ENCODE data around the gene SEC22C.
"Not testable (repeated sequence)": the region's sequence is repeated elsewhere in the genome, so short reads cannot be mapped to it uniquely, and the experiment has no call there.

The SEC22C gene, protein sequence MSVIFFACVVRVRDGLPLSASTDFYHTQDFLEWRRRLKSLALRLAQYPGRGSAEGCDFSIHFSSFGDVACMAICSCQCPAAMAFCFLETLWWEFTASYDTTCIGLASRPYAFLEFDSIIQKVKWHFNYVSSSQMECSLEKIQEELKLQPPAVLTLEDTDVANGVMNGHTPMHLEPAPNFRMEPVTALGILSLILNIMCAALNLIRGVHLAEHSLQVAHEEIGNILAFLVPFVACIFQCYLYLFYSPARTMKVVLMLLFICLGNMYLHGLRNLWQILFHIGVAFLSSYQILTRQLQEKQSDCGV

DNA sequence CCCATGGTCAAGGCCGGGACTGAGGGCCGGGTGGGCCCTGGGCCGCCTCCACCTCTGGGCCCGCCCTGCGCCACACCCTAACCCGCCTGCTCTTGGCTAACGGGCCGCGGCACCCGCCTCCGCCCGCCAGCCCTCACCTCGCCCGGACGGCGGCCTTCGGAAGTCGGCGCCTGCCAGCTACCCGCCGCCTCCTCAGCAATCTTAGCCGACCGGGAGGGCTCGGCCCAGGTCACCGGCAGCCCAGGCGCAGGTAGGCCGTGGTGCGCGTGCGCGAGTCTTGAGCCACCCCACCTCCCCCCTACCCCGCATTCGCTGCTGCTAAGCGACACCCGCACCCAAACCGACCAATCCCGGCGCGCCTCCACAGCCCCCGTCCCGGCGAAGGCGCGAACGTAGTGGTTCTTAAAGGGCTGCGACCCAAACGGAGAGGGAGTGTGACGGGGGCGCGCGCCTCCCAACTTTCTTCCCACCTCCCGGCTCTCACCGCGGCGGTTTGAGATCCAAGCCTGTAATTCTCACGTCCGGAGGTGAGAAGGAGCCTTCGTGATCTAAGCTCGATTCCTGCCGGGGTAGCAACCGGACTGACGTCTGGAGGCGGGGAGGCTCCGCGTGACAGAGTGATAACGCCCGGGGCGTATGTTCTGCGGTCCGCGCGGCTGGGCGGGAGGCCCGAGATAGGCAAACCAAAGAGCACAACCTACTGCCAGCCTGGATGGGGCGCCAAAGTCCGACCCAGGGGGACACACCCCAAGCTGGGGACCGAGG is at the start of gene SEC22C:
TSS of gene SEC22C (minus strand) at position 259 of the 765 bp plus-strand sequence. CDS start 12,921 bp downstream, outside the sequence.
- peak; percentile 89 for DNase-seq

DNA sequence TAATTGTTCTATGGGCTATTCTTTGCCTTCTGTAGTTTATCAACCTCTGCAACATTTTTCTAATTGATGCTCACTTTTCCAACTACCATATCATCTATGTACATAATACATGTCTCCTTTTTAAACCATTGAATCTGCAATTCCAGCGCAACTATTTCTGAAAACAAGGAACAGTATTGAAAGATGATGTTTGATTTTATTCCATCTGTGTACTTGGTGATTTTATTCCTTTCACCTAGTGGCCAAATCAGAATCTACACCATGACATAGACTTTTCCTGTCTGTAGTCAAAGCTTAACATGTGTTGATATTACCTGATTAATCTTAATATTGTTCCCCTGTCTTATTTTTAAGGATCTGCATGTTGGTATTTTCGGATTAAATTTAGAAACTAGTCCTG is 31.7 kb upstream of the SEC22C start:
- DNase-seq, result no peak

DNA sequence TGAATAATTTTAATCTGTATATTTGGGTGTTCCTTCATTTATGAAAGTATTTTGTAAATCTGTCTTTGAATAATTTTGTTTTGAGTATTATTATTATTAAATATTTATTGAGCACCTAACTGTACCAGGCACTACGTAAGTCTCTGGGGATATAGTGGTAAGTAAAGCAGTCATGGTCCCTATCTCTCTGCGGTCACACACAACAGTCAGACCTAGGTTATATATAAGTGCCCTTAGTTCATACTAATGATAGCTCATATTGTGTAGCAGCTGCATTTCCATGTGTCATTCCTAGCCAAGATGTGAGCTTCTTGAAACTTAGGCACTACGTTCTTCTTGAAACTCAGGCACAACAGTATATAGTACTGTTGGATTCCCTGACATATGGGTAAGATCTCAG is 31.2 kb upstream of the SEC22C start:
- no peak for DNase-seq

DNA sequence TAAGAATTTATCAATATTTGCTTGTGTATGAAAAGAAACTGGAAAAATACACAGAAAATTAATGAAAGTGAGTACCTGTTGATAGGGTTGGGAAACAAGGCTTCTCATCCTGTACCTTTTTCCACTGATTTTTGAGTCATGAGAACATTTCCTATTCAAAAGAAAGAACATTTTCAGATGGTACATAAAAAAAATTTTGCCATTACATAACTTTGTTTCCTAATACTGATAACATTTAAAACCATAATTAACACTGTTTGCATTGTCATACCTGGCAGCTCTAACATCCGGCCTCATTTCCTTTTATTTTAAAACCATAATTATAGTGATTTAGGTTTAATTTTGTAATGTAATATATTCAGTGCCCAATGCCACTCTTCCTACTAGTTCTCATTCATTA is 30.4 kb upstream of the SEC22C start:
- no peak for DNase-seq

DNA sequence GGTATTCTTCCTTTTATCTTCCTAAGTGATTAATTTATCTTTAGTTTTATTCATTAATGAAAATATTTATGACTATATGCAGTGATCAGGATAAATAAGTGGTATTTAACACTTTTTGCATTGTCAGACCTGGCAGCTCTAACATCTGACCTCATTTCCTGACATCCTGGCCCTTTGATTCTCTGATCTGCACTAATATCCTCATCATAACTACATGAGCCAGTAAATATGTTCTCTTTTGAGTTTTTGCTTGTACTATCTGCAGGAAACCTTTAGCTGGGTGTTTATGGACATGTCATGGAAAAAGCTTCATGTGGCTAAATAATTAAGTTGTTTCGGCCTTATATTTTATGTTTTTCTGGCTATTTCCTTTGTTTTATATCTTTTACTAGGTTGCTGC is 29.2 kb upstream of the SEC22C start:
- no peak for DNase-seq

DNA sequence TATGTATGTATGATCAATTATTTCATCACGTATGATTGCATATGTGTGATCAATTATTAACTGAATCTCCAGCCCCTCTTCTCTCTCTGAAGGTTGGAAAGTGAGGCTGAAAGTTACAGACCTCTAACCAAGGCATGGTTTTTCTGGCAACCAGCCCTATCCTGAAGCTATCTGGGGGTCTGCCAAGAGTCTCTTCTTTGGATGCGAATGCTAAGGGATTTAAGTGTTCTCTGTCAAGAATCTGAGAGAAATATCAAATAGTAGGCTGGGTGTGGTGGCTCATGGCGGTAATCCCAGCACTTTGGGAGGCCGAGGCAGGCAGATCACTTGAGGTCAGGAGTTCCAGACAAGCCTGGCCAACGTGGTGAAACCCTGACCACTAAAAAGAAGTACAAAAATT is 26.8 kb upstream of the SEC22C start:
- no peak for DNase-seq

DNA sequence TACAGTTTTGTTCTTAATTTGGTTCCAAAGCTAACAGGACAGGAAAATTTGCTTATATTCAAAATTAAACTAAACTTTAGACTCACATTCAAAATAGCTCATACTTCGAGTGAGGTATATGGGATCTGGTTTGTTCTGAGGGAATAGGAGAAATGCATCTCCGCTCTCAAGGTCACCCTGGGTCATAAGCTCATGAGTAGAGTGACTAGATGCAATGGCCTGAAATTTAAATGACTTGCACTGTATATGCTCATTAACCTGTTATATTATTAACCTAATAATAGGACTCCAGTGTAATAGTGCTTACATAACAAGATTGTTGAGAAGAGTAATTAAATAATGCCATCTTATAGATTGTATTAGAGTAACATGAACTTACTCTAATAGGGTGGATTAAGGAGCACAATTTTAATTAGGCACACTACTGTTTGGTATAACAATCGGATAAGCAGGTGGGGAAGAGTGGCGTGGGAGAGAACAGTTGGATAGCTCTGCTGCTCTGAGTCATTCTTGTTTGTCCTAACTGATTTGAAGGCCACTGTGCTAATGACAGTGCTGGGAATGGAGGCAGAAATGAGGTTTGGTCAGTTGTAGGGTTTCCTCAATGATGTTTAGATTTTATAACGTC is 23.9 kb upstream of the SEC22C start:
- no peak for DNase-seq

DNA sequence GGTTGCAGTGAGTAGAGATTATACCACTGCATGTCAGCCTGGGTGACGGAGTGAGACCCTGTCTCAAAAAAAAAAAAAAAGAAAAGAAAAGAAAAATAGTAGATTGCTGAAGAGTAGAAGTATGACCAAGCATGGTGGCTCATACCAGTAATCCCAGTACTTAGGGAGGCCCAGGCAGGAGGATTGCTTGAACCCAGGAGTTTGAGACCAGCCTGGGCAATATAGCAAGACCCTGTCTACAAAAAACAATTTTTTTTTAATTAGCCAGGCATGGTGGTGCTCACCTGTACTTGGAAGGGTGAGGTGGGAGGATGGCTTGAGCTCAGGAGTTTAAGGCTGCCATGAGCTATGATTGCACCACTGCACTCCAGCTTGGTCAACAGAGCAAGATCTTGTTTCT is 21.2 kb upstream of the SEC22C start:
- no peak for DNase-seq

DNA sequence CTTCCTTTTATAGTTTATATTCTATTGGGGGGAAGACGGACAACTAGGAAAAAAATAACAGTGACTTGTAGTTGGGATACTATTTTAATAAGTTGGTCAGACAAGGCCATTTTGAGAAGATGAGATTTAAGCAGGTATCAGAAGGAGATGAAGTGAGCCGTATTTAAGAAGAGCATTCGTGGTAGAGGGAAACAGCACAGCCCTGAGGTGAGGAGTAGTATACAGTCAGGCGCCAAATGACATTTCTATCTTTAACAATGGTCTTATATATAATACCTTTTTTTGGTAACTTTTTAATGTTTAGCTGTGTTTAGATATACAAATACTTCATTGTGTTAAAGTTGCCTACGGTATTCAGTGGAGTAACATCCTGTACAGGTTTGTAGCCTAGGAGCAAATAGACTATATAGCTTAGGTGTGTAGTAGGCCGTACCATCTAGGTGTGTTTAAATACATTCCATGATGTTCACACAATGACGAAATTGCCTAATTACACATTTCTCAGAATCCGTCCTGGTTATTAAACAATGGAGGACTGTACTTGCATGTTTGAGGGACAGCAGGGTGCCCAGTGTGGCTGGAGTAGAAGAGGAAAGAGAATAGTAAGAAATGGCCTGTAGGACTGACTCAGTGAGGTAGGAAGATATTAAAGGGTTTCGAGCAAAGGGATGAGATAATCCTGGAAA is 20.3 kb upstream of the SEC22C start:
- no peak for DNase-seq

DNA sequence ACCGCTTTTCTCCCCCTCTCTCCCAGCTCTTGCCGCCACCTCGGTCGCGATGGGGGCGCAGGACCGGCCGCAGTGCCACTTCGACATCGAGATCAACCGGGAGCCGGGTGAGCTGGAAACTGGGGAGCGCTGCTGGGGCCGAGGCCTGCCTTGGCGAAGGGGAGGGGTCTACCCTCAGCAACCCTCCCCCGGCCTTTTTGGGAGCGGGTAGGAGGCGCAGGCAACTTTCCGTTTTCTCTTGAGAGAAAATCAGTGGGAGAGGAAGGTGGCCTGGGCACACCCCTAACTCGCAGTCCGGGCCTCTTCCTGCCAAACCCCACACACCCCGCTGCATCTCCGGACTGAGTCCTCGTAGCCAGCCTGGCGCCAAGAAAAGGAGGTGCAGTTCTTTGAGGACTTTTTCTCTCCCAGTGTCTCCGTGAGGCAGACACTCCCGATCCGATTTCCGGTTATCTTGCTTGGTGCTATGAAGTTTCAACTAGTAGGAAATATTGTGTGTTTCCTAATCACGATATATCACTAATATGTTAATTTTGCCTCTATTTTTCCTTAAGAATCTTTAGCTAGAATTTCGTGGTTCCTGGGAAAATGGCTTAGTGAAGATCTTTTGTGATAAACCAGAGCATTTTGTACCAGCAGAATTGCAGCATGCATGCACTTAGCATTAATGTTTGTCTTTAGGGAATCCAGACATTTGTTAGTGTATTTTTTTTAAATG is 19.4 kb upstream of the SEC22C start:
- no peak for DNase-seq

DNA sequence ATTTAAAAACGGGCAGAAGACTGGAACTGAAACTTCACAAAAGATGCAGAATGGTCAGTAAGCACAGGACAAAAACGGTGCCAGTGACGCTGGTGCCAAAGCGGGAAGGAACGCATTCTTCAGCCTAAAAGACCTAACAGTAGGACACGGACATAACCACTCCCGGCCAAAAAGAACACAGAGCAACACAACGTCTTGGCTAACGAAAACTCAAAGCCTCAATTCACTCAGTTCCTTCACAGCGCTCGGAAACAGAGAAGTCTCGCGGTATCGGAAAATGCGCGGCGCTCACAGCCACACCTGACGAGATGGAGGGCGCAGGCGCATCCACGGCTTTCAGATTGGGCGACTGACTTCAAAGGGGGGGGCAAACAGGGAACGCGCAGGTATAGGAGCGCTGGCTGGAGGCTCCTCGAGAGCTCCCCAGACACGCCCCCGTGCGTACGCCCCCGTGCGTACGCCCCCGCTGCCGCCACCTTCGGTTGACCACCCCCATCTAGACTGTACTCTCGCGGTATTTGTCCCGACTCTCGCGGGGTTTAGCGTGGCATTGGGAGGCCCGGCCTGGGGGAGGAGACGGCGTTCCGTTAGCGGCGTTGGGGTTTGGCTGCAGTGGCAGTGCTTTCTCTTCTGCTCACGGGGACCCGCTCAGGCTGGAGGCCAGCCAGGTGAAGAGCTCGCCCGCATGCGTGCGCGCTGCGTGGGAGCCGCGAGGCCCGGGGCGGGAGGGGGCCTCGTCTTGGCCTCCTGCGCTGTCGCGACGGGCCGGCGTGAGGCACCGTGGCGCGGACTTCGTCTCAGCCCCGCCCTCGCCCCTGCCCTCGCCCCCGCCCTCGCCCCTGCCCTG is 18.6 kb upstream of the SEC22C start, which contains the start of gene NKTR:
TSS of gene NKTR (plus strand) at position 576 of the 847 bp plus-strand sequence. CDS start 321 bp downstream, outside the sequence.
- peak; percentile 95 for DNase-seq

DNA sequence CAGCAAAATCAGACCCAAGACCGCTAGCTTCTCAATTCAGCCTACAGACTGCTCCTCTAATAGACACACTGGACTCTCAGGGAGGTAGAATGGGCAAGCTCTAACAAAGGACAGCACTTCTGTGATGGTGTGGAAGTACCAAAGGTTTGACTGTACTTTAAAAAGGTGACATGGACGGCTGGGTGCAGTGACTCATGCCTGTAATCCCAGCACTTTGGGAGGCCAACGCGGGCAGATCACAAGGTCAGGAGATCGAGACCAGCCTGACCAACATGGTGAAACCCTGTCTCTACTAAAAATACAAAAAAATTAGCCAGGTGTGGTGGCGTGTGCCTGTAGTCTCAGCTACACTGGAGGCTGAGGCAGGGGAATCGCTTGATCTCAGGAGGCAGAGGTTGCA is 15.3 kb upstream of the SEC22C start:
- not testable (repeated sequence) for DNase-seq

DNA sequence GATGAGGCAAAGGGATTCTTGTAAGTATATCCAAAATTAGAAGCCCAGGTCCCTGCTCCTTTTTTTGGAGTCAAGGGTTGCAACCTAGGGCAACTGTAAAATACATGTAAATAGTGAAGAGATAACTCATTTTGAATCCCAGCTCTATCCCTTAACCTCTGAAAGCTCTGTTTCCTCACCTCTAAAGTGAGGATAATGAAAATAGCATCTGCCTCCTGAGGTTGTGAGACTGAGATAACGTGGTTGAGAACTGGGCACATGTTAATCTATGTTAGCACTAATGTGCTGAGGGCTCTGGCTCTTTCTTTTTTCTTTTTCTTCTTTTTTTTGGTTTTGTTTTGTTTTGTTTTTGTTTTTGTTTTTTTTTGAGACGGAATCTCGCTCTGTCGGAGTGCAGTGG is 13.9 kb upstream of the SEC22C start:
- no peak for DNase-seq

DNA sequence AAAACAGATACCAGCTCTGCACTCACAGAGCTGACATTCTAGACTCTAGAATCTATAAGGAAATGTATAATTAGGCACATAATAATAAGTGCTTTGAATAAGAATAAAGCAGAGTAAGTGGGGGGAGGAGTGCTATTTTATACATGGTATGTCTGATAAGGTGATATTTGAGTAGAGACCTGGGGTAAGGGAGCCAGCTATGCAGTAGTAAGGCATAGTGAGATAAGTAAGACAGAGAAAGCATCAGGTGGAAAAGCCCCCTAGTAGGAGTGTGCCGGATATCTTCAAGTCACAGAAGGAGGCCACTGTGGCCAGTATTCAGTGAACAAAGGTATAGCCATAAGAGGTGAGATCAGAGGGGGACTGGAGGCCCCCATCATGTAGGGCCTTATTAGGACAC is 11.9 kb upstream of the SEC22C start:
- DNase-seq, result no peak

DNA sequence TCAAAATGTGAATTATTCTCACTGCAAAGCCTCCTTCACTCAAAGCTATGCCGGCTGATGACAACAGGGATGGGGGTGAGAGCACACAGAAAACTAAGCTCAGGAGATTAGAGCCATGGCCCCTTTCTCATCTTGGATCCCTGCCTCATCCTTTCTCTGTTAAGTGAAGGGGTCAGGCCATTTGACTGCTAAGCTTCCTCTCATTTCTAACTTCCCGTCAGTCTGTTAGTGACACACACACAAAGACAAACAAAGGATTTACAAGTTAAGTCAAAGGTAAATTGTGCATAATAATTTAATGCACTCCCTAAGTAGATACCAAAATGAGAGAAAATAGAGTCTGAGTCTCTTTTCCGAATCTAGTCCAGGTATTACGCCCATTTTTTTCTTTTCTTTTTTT is 10.0 kb upstream of the SEC22C start:
- DNase-seq, result no peak

DNA sequence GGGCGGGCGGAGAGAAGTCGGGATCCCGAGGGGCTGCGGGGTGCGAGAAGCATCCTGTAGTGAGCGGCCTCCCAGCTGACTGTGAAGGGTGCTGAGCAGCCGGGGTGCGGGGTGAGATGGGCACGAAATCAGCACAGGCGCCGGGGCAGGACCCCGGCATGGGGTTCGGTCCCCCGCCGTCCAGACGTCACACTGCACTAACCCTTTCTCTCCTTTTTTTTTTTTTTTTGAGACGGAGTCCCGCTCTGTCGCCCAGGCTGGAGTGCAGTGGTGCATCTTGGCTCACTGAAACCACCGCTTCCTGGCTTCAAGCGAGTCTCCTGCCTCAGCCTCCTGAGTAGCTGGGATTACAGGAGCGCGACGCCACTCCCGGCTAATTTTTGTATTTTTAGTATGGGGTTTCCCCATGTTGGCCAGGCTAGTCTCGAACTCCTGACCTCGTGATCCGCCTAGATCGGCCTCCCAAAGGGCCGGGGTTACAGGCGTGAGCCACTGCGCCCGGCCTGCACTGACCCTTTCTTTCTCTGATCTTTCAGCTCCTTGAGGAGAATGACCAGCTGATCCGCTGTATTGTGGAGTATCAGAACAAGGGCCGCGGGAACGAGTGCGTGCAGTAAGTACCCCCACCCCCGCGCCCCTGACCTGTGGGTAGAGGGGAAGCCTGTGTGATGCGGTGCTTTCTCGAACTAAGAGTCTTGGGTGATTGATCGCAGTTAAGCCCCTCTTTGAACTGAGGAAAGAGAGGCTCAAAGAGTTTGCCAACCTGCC is 9.4 kb upstream of the SEC22C start:
- no peak for DNase-seq

DNA sequence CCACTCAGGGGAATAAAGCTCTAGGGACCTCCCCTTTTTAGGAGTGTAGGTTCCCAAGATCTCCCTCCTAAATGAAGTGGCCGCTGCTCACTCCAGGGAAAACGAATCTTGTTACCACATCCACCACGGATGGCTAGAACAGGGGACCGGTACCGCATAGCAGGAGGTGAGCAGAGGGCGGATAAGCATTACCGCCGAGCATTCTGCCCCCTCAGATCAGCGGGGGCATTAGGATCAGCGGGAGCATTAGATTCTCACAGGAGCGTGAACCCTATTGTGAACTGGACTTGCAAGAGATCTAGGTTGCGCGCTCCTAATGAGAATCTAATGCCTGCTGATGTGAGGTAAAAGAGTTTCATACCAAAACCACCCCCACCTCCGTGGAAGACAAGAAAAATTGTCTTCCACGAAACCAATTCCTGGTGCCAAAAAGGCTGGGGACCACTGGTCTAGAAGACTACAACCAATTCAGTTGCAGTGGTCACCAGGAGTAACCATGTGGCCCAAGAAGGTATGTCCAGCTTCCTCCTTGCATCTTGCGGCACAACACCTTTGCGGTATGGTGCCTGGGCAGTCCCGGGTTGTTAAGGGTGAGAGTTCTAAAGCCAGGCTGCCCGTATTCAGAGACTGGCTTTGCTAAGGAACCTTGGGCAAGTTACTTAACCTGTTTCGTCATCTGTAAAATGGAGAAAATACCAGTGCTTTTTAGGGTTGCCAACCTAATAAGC is 7.8 kb upstream of the SEC22C start:
- no peak for DNase-seq

DNA sequence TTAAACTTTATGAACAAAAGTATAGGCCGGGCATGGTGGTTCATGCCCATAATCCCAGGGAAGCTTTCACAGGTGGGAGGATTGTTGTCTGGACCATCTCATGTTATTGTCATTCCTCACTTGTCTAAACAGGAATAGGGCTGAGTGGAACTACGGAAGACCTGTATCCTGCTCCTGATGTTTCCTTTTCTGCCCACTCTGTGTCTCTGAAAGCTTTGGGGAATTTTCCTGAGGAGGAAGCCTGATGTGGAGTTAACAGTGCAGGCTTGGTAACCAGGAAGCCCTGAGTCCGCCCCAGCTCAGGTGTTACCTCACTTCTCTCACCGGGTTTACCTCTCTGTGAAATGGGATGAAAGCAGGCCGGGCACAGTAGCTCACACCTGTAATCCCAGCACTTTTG is 6.9 kb upstream of the SEC22C start:
- DNase-seq, result no peak

DNA sequence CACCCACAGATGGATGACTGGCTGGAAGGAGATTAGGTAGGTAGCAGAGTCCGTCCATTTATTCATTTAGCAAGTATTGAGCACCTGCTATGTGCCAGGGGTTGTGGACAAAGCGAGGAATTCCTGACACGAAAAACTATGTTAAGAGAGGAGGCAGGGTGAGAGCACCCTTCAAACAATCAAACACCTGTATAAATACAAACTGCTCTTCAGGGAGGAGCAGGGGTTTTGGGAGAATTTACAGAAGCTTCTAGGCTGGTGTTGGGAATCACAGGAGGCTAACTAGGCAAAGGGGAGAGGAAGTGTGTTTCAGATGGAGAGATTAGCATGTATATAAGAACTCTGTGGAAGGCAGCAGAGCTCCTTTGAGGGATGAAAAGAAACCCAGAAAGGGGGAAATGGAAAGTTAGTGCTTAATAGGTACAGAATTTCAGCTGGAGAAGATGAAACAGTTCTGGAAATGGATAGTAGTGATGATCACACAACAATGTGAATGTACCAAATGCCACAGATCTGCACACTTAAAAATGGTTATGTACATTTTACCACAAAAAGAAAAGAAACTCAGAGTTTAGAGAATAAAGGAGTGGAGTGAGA is 805 bp upstream of the SEC22C start:
- DNase-seq, result no peak

DNA sequence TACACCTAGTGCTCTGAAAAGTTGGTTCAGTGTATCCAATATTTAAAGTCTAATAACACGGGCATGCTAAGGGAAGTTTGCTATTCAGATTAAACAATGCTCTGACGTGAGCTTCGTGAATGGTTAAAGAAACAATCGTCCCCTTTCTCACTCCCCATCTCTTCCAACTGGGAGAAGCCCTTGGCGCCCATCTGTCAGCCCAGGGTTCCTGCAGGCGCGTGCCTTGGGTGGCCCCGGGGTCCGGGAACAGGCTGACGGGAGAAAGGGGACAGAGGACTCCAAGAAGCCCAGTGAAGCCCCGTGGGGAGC is 413 bp downstream of the SEC22C start:
- DNase-seq, result no peak

Data from DMS 273 treated with DMSO at 0.1 percent for 48 hours (cell line).